Endothelial cell of coronary artery (primary cell): ENCODE results near the gene CCDC148. TPM values are rescaled to one million over a fixed set of nuclear protein-coding genes. Genes with fewer than 3 reads are reported as not detected.

ENCODE experiments used
- total RNA-seq: library from RNA; depleted of rRNA; stranded (reverse); fragments of >200 nt; gene quantifications from 2 replicates; pipeline ENCODE4 v1.2.3, GENCODE V29; 2014

CCDC148 gene
- 0.09 and 0.18 TPM in 2 replicates for total RNA-seq

DNA sequence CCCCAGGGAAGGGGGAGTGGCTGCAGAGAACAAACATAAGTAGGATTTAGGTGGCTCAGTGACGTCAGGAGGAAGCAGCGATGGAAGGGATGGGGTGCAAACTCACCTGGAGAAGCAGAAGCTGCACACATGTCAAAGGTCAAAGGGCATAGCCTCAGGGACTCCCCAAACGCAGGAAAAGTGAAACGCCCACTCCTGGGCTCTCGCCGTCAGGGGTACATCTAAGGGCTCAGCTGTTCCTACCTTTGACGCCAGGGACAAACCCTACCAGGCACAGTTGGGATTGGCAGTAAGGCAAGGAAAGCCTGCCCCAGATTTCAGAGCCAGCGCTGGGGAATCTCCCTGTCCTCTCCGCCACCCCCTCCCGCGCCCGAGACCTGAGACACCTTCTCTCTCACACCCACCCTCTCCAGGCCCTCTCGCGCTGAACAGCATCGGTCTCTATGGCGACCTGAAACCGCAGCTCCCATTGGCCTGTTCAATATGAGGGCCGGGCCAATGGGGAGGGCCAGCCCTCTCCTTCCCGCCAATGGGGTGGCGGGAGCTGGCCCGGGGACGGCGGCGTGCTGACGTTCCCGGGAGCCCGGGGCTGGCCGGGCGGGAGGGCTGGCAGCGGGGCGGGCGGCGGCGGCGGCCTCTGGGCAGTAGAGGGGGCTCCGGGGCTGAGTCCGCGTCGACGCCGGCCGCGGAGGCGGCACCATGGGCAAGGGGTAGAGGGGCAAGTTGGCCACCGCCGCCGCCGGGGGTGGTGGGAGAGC, at the start of gene CCDC148, which contains the start of gene PKP4:
TSS of gene CCDC148 (minus strand) at position 445 of the 758 bp plus-strand sequence. CDS start at position 131, 314 bp downstream.
TSS of gene PKP4 (plus strand) at position 644 of the 758 bp plus-strand sequence. CDS start 76,233 bp downstream, outside the sequence.

Other genes starting within 250 kb of the CCDC148 start
- 39.2 and 44.6 TPM in 2 replicates for gene PKP4, start 199 bp upstream of the CCDC148 start, total RNA-seq